Measurements from ENCODE around the gene RRP1B. TPM values are rescaled to one million over a fixed set of nuclear protein-coding genes. Genes with fewer than 3 reads are reported as not detected.
A peak's percentile ranks its signal among the peaks of the same experiment; 100 is the strongest.

RRP1B gene
- total RNA-seq, 3 donors from 2014 or later, result 106 to 132 (median 115) TPM

DNA sequence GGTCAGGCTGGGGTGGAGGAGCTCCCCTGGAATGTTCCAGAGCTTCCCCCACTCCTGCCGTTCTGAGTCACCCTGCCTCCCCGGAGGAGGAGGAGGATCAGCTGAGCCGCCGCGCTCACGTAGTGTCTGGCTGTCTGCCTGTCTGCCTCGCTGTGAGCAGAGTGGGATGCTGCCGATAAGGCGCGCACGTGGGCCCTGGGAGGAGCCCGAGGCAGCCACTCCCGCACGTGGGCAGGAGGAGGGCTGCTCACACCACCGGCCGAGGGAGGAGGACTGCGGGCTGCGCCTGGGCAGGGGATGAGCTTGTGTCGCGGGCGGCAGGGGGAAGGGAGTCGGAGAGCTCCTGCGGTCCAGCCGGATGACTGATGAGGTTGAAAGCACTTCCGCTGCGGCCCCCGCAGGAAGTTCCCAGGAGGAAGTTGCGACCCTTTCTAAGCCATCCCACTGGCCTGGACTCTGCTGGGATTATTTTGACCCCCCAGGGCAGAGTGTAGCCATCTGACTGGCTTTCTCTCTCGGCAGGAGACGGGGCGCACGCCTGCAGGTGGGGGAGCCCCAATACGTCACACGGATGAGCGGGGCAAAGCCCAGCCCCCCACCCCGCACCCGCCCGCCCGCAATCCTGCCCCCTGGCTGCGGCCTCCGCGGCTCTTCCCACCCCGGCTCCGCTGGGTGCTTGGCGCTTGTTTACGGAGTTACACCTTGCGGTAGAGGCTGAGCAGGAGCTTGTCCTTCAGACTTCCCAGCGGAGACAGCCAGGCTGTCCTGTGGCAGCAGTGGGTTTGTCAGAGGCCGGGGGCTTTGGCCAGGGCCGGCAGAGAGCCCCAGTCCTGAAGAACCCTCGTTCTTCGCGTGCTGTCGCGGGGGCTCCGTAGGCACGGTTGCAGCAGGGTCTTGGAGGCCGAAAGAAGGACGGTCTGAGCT lies 69.4 kb downstream of the RRP1B start:
- peaks cover 5% of the 10 kb centered on the region for H3K36me3 Mint-ChIP-seq (ENCODE audit: insufficient read depth)
- peak; percentile 83 to 85 for ATAC-seq
- H3K9me3 Mint-ChIP-seq, result no peaks in the 10 kb centered on the region
- DNase-seq, result peak; percentile 78
- no peaks in the 10 kb centered on the region for H3K27me3 Mint-ChIP-seq (ENCODE audit: low read depth)
- peak overlapping the region; percentile 84 for H3K4me3 Mint-ChIP-seq
- peaks cover 46% of the 10 kb centered on the region for H3K4me1 Mint-ChIP-seq (ENCODE audit: low read depth)

- peaks cover 3% of the 10 kb centered on the region for H3K36me3 Mint-ChIP-seq (ENCODE audit: insufficient read depth)
These were observed 72.1 kb downstream of the RRP1B start for GRCh38 chr21:43731476-43731875.

DNA sequence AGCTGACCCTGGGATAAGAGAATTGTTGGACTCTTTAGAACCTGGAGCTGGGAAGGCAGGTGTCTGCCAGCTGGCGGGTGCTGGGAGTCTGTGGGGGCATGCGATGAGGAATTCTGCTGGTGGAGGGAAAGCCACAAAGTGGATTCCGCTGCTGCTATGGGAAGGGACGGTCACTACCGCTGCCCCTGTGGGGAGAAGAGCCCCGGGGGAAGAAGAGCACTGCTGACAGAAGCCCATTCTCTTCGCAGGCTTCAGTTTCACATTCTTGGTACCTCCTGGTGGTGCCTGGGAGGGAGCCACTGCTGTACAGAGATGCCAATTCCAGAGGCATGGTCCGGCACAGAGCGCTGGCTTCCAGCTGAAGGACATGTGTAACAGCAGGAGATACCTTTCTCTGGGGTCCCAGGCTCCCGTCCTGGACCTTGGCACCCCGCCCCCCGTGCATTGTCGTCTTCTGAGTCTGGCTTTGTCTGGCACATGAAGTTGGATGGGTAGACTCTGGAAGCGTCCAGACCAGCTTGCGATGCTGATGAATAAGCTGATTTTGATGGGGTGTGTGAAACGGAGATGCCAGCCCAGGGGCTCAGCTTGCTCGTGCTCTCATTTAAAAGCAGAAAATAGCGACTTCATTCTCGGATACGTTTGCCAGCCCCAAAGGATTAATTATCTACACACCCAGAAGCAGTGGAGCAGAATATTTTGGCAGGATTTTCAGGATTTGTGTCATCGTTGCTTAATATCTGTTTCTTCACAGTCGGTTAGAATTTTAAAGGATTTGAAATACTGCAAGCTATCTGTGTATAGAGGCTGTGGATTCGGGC lies 72.7 kb downstream of the RRP1B start:
- Mint-ChIP-seq H3K9me3 (no peaks in the 10 kb centered on the region), H3K4me3 (no peak overlapping the region), H3K36me3 (ENCODE audit: insufficient read depth) (peaks cover 3% of the 10 kb centered on the region), H3K4me1 (ENCODE audit: low read depth) (peaks cover 40% of the 10 kb centered on the region), H3K27me3 (ENCODE audit: low read depth) (no peaks in the 10 kb centered on the region)
- ATAC-seq (no peak), DNase-seq (no peak)

More at GRCh38 chr21:43731476-43731875, 72.1 kb downstream of the RRP1B start:
- Mint-ChIP-seq H3K9me3 (no peaks in the 10 kb centered on the region), H3K27me3 (ENCODE audit: low read depth) (no peaks in the 10 kb centered on the region), H3K4me1 (ENCODE audit: low read depth) (peaks cover 46% of the 10 kb centered on the region), H3K4me3 (no peak overlapping the region)
- DNase-seq, result no peak
- ATAC-seq, result no peak

DNA sequence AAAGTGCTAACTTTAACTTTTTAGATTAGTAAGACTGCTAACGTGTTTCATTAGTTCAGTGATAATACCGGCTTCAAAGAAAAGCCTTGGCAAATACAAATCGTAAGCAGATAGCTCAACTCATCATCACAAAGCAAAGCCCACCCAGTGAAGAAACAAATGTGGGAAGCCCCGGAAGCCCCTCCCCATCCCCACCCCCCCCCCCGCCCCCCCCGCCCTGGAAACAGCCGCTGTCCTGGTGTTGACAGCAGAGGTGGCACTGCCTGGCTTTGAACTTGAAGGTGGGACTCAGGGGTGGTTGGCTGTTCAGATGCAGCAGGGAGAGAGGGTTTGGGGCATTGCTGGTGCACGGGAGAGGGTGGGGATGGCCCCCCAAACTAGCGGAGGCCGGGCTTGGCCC lies 73.7 kb downstream of the RRP1B start:
- ATAC-seq, result no peak
- peaks cover 3% of the 10 kb centered on the region for H3K36me3 Mint-ChIP-seq (ENCODE audit: insufficient read depth)
- no peak overlapping the region for H3K4me3 Mint-ChIP-seq
- H3K4me1 Mint-ChIP-seq (ENCODE audit: low read depth), result peaks cover 32% of the 10 kb centered on the region
- H3K9me3 Mint-ChIP-seq, result no peaks in the 10 kb centered on the region
- H3K27me3 Mint-ChIP-seq (ENCODE audit: low read depth), result no peaks in the 10 kb centered on the region
- DNase-seq, result no peak

DNA sequence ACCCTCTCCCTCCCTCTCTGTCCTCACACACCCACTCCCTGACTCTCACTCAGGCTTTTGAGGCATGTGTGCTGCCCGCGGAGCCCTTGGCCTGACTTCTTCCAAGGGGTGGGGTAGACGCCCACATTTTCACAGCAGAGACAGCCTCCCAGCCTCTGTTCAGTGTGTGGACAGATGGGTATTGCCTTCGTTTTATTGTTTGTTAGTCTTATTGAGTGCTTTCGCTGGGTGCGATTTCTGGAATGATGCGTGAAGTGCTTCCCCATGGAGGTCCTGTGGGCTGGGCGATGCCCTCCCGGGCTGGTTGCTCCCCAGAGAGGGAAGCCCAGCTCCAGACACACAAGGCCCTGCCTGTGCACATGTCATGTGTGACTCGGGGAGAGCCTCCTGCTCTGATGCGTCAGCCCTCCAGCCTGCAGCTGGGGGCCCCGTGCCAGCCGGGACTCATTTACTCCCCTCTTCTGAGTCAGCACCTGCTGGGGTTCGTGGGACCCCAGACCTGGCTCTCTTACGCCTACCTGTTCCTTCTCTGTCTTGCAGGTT lies 74.2 kb downstream of the RRP1B start:
- no peaks in the 10 kb centered on the region for H3K9me3 Mint-ChIP-seq
- H3K27me3 Mint-ChIP-seq (ENCODE audit: low read depth), result no peaks in the 10 kb centered on the region
- H3K4me1 Mint-ChIP-seq (ENCODE audit: low read depth), result peaks cover 26% of the 10 kb centered on the region
- H3K4me3 Mint-ChIP-seq, result no peak overlapping the region
- DNase-seq (peak; percentile 43), ATAC-seq (peak; percentile 59 to 72)
- peaks cover 3% of the 10 kb centered on the region for H3K36me3 Mint-ChIP-seq (ENCODE audit: insufficient read depth)

- ATAC-seq (peak; percentile 68 to 80), DNase-seq (peak; percentile 18)
- no peak overlapping the region for H3K4me3 Mint-ChIP-seq
- H3K36me3 Mint-ChIP-seq (ENCODE audit: insufficient read depth), result peaks cover 3% of the 10 kb centered on the region
- no peaks in the 10 kb centered on the region for H3K9me3 Mint-ChIP-seq
- H3K4me1 Mint-ChIP-seq (ENCODE audit: low read depth), result peaks cover 21% of the 10 kb centered on the region
- no peaks in the 10 kb centered on the region for H3K27me3 Mint-ChIP-seq (ENCODE audit: low read depth)
These were observed 75.0 kb downstream of the RRP1B start for GRCh38 chr21:43734131-43734927.

DNA sequence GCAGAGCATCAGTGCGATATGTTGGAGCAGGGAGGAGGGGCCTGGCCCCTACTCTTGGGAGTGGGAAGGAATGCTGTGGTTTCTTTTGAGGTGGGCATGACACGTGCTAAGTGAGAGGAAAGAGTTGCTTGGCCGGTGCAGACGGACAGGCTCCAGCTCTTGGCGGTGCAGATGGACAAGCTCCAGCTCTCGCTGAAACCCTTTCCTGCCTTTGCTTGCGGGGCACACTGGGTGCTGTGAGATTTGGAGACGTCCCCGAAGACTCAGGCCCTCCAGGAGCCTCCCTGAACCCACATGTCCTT lies 75.5 kb downstream of the RRP1B start:
- no peak overlapping the region for H3K4me3 Mint-ChIP-seq
- H3K4me1 Mint-ChIP-seq (ENCODE audit: low read depth), result peaks cover 18% of the 10 kb centered on the region
- peaks cover 3% of the 10 kb centered on the region for H3K36me3 Mint-ChIP-seq (ENCODE audit: insufficient read depth)
- no peaks in the 10 kb centered on the region for H3K27me3 Mint-ChIP-seq (ENCODE audit: low read depth)
- H3K9me3 Mint-ChIP-seq, result no peaks in the 10 kb centered on the region
- no peak for DNase-seq
- no peak for ATAC-seq

DNA sequence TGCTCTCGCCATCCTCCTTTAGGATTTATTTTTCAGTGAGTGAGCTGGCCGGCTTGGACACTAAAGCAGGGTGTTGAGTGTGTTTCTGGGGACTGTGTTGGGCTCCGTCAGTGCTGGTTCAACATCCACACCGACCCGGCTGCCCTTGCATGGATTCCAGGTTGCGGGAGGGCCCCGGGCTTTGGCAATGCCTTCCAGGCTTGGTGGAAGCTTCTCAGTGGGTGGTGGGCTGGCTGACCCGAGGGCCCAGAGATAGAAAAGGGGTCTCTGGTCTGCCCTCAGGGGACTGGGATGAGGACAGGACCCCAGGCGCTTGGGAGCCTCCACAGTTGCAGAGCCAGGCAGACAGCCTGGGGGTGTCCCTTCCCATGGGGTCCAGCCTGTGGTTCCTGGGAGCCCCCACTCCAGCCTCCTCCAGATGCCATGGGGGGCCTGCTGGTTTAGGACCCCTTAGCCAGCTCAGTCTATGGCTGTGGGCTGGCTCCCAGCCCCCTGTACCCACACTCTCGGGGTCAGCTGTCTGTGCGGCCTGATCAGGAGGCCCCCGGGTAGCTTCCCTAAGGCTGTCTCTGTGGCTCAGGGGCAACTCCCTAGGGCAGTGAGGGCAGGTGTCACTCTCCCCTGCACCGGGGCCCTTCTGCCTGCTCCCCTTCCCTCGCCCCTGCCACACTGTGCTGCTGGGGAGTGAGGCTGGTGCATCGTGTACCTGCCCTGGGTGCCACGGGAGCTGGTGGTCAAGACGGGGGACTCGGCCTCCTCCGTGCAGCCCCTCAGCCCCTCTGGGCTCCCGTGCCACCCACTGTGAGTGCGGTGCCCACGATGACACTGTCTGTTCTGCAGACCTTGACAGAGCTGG lies 76.1 kb downstream of the RRP1B start:
- H3K4me3 Mint-ChIP-seq, result no peak overlapping the region
- no peaks in the 10 kb centered on the region for H3K9me3 Mint-ChIP-seq
- DNase-seq, result no peak
- H3K36me3 Mint-ChIP-seq (ENCODE audit: insufficient read depth), result peaks cover 3% of the 10 kb centered on the region
- no peaks in the 10 kb centered on the region for H3K27me3 Mint-ChIP-seq (ENCODE audit: low read depth)
- no peak for ATAC-seq
- peaks cover 18% of the 10 kb centered on the region for H3K4me1 Mint-ChIP-seq (ENCODE audit: low read depth)

GRCh38 chr21:43736224-43736883 lies 77.0 kb downstream of the RRP1B start:
- DNase-seq (no peak), ATAC-seq (no peak)
- Mint-ChIP-seq H3K27me3 (ENCODE audit: low read depth) (no peaks in the 10 kb centered on the region), H3K4me1 (ENCODE audit: low read depth) (peaks cover 15% of the 10 kb centered on the region), H3K36me3 (ENCODE audit: insufficient read depth) (peaks cover 2% of the 10 kb centered on the region), H3K4me3 (no peak overlapping the region), H3K9me3 (no peaks in the 10 kb centered on the region)

GRCh38 chr21:43737158-43737950 lies 78.0 kb downstream of the RRP1B start:
- Mint-ChIP-seq H3K4me1 (ENCODE audit: low read depth) (peaks cover 12% of the 10 kb centered on the region), H3K4me3 (no peak overlapping the region), H3K9me3 (no peaks in the 10 kb centered on the region), H3K27me3 (ENCODE audit: low read depth) (no peaks in the 10 kb centered on the region), H3K36me3 (ENCODE audit: insufficient read depth) (no peaks in the 10 kb centered on the region)
- ATAC-seq (no peak), DNase-seq (no peak)

GRCh38 chr21:43739621-43740435 lies 80.5 kb downstream of the RRP1B start:
- no peak overlapping the region for H3K4me3 Mint-ChIP-seq
- DNase-seq (no peak), ATAC-seq (peak in 1 of 2 donors; percentile 38)
- peaks cover 3% of the 10 kb centered on the region for H3K36me3 Mint-ChIP-seq (ENCODE audit: insufficient read depth)
- no peaks in the 10 kb centered on the region for H3K27me3 Mint-ChIP-seq (ENCODE audit: low read depth)
- H3K9me3 Mint-ChIP-seq, result no peaks in the 10 kb centered on the region
- no peaks in the 10 kb centered on the region for H3K4me1 Mint-ChIP-seq (ENCODE audit: low read depth)

All from activated T-cell treated with anti-CD3 and anti-CD28 coated beads, Interleukin-2, amount 50 U/mL, for 4 hours (primary cell).